ENCODE data around the gene WDR33.

WDR33 gene

DNA sequence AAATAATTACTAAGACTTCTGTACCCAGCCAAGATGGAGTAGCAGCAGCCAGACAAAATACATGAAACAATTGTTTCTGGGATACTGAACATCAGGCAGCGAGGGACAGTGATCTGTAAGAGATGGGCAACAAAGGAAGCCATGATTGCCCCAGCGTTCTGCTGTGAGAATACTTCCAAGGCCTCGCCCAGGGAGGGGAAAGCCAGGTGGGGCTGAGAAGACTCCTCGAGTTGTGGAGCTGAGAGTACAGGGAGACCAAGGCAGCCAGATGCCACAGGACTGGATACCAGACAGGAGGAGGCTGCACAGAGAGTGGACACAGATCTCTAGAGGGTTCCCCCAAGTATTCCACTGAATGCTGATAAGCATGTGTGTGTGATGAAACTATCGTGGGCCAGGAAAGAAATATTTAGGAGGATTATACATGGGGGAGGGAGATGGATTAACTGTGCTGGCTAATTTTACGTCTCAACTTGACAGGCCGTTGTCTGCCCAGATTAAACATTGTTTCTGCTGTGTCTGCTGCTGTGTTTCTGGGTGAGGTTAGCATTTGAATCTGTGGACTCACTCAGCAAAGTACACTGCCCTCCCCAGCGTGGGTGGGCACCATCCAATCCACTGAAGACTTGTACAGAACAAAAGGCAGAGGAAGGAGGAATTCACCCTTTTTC, 125.4 kb downstream of the WDR33 start:
- DNase-seq: no peak

- no peak for DNase-seq
Observed at GRCh38 chr2:127683757-127684156, 127.2 kb downstream of the WDR33 start.

DNA sequence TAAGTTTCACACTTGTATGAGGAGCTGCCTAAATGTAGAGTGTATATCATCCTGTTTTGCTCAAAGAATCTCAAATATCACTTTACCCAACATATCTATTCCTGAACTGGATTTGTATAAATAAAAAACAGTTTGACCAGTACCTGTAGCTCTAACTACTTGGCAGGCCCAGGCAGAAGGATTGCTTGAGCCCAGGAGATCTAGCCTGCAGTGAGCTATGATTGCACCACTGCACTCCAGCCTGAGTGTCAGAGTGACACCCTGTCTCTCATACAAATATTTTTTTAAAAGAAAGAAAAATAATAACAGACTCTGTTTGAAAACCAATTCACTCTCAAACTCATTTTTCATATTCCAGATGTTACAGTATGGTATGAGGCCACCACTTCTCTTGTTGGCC, 127.9 kb downstream of the WDR33 start:
- no peak for DNase-seq

DNA sequence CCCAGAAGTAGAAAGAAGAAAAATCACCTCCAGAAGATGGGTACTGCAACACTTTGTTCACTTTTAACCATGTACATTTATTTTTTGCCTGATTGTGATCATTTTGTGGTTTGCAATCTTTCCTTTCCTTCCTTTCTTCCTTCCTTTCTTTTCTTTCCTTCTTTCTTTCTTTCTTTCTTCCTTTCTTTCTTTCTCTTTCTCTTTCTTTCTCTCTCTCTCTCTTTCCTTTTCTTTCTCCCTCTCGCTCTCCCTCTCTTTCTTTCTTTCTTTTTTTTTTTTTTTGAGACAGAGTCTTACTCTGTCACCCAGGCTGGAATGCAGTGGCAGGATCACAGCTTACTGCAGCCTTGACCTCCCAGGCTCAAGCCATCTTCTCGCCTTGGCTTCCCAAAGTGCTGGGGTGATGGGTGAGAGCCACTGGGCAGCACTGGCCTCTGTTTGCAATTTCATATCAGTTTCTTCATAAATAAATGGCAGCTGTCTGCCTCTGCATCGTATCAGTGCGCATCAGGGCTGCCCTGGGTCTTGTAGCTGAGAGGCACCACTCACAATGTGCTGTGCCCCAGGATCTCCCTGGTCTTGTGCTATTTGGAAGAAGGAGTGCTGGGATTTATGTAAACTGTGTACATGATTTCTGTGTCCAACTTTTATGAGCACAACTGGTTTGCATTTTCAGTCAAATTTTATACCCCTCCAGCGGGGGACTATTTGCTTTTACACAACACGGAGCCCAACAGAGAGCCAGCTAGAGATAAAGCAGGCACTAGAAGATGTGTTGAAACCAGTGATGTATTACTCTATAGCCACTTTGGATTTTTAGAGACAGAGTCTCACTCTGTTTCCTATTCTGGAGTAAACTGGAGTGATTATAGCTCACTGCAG, 128.8 kb downstream of the WDR33 start:
- DNase-seq: no peak

GRCh38 chr2:127681288-127681804, 129.6 kb downstream of the WDR33 start:
- no peak for DNase-seq

- no peak for DNase-seq
Observed at GRCh38 chr2:127680706-127681287, 130.2 kb downstream of the WDR33 start.

DNA sequence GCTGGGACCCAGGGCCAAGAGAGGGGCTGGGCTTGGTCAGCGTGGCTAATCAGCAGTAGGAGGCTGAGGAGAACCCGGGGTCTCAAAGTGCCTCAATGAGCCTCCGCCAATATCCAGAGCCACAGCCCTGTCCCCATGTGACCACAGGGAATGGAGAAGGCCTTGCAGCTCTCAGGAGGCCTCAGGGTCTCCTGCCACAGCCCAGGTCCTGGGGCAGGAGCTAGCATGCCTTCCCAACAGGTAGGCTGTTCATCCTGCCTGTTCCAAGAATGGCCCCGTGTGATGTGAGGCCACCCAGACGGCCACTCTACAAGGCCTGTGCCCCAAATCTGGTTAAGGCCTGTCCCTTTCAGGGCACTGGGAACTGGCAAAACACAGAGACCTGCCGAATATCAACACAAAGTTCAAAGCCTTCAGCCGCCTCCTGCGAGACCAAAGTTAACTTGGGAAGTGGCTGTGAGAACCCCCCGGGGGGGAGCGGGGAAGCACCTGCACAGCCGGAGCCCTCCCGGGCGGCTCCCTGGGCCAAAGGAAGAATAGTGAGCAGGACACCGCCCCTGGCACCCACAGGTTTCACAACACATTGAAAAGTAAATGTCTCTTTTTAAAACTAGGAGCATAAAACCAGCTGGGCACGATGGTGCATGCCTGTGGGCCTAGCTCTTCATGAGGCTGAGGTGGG, 131.2 kb downstream of the WDR33 start:
- DNase-seq: no peak

GRCh38 chr2:127678991-127679390, 132.0 kb downstream of the WDR33 start:
- no peak for DNase-seq

GRCh38 chr2:127678531-127678930, 132.4 kb downstream of the WDR33 start:
- no peak for DNase-seq

- DNase-seq: no peak
Observed at GRCh38 chr2:127676906-127677305, 134.1 kb downstream of the WDR33 start.

GRCh38 chr2:127675331-127676261, 135.4 kb downstream of the WDR33 start, which contains the start of gene LIMS2:
Gene LIMS2, minus strand, starts transcription at chr2:127675530. Its CDS starts 506 bp downstream, at chr2:127675024.
- no peak for DNase-seq

DNA sequence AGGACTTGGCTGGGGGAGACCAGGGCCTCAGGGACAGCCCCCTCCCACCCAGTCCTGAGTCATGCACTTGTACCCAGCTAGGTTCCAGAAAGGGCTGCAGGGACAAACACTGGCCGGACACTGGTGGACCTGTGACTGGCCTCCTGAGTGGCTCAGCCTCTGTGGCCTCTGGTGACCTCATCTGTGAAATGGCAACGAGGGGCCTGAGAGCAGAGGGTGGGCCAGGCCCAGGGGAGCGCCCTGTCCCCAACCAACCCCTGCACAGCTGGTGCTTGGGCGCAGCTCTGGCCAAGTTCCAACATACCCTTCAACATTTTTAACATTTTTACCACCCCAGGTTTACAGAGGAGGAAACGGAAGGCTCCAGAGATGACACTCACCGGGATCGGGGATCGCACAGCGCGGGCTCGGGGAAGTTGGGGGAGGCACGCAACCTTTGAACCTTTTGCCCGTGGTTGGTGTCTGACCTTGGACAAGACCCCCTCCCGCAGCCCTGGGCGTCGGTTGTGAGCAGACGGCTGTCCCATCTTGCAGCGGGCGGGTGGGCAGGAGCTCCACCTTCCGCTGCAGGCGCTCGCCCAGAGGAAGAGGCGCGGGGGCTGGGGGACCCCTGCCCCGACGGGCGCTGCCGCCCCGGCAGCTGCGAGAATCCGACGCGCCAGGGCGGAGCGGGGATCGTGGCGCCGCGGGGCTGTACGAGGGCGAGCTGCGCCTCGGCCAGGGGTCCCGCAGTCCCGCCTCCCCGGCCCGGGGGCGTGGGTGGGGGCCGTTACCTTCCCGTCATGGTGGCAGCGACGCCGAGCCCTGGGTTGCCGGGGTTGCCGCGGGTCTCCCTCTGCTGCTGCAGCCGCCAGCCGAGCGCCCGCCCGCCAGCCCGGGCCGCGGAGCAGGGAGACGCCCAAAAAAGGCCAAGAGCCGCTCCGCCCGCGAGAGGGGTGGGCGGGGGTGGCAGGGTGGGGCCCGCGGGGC, 136.4 kb downstream of the WDR33 start:
- DNase-seq: no peak

GRCh38 chr2:127673291-127674069, 137.5 kb downstream of the WDR33 start:
- no peak for DNase-seq

- no peak for DNase-seq
Observed at GRCh38 chr2:127672341-127673224, 138.4 kb downstream of the WDR33 start.

DNA sequence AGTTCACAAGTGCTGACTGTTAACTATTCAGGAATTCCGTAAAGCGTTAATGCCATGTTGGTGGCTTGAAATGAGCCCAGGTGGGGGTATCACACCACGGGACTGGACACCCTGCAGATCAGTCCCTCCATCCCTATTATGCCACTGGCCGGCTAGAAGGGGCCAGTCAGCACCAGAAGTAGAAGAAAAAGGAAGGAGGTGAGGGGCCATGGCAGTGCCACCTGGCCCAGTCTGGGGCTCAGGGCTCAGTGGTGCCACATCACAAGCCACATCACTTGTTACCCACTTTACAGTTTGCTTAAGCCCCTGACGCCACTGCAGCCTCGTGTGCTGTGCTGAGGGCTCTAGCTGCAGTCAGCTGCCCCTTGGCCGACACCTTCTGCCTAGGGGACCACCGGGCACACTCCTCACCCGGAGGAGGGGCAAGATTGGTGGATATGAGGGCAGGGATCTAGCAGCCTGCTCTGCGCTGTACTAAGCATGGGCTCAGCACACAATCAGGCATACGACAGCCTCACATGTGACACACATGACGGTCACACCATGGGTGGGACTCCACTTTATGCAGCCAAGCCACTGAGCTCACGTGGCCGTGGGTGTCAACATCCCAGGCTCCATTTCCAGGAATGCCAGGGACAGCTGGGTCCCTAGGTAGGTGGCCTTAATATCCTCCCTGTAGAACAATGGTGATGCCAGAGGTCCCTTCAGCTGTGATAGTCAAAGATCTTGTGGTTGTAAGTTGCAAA, 139.2 kb downstream of the WDR33 start:
- DNase-seq: no peak

GRCh38 chr2:127670957-127671290, 140.0 kb downstream of the WDR33 start:
- DNase-seq: no peak

DNA sequence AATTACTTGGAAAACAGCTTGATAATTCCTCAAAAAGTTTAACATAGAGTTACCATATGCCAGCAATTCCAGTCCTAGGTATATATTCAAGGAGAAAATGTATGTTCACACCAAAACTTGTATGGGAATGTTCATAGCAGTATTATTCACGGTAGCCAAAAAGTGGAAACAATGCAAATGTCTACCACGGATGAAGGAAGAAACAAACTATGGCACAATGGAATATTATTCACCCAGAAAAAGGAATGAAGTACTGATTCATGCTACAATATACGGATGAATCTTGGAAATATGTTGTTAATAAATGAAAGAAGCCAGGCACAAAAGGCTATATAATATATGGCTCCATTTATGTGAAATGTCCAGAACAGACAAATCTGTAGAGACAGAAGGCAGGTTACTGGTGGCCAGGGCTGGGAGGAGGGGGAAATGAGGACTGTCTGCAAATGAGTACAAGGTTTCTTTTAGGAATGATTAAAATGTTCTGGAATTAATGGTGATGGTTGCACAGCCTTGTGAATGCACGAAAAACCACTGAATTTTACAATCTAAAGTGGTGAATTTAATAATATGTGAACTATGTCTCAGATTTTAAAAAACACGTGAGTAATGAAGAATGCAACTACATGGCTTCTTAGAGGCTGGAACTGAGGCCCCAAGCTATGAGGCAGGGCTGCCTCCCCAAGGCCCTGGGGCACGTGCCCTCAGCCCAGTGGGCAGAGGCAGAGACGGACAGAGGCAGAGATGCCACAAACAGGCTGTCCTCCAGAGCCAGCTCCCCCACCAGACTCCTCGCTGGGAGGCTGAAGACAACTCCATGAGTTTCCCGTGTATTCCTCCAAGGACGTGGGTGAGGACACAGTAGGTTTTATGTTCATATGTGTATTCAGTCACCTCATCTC, 140.7 kb downstream of the WDR33 start:
- no peak for DNase-seq
